CD8-positive, alpha-beta memory T cell (primary cell): ENCODE results near the gene AK8. TPM values are rescaled to one million over a fixed set of nuclear protein-coding genes. Genes with fewer than 3 reads are reported as not detected.

Experiments
- CTCF ChIA-PET: fragments of 350-600 bp; sonication (Branson Sonifier 250); formaldehyde crosslinking; loops from one replicate; lab custom pipeline; 2021; ENCODE audit warnings: antibody characterized with exemption; lab: Charles Lee
- POLR2A ChIA-PET: fragments of 350-600 bp; sonication (Branson Sonifier 250); formaldehyde crosslinking; loops from one replicate; lab custom pipeline; 2021; ENCODE audit warnings: antibody characterized with exemption; lab: Charles Lee
- DNase-seq, 5 donors: peaks; one replicate each; pipeline versions ENCODE4 v3.0.0 to v3.0.0-alpha.2; 2020 to 2022; ENCODE audit warnings: mixed read lengths in 1 of 5
- H3K27ac ChIP-seq: one replicate; pipeline ENCODE4 v1.7.0; 2013; ENCODE audit warnings: low read depth, mild to moderate bottlenecking, low read length, moderate library complexity
- H3K27me3 ChIP-seq: 2 replicates; pipeline ENCODE4 v1.7.0; 2013; ENCODE audit warnings: low read length, mild to moderate bottlenecking; ENCODE audit not compliant: insufficient read depth, poor library complexity, severe bottlenecking
- H3K36me3 ChIP-seq: 2 replicates; pipeline ENCODE4 v1.7.0; 2013; ENCODE audit warnings: mild to moderate bottlenecking, low read length, moderate library complexity; ENCODE audit not compliant: insufficient read depth
- H3K4me1 ChIP-seq: 2 replicates; pipeline ENCODE4 v1.7.0; 2013; ENCODE audit warnings: mild to moderate bottlenecking, low read length, moderate library complexity; ENCODE audit not compliant: insufficient read depth
- H3K4me3 ChIP-seq: 2 replicates; pipeline ENCODE4 v1.7.0; 2013; ENCODE audit warnings: mild to moderate bottlenecking, low read length
- H3K9me3 ChIP-seq: 2 replicates; pipeline ENCODE4 v1.7.0; 2013; ENCODE audit warnings: mild to moderate bottlenecking, low read length
- H3K27ac Mint-ChIP-seq, 8 donors: one replicate each; pipeline ENCODE4 v1.8.0; 2020 to 2021; ENCODE audit warnings: mixed read lengths in 8 of 8, mild to moderate bottlenecking in 6 of 8, inconsistent platforms in 3 of 8, moderate library complexity in 3 of 8
- H3K27me3 Mint-ChIP-seq, 2 donors: one replicate each; pipeline ENCODE4 v1.8.0; 2020 to 2021; ENCODE audit warnings: mixed read lengths in 2 of 2, mild to moderate bottlenecking in 1 of 2, moderate library complexity in 1 of 2
- H3K36me3 Mint-ChIP-seq, 3 donors: one replicate each; pipeline ENCODE4 v1.8.0; 2020 to 2021; ENCODE audit warnings: mixed read lengths in 3 of 3, inconsistent platforms in 1 of 3, mild to moderate bottlenecking in 1 of 3
- H3K4me1 Mint-ChIP-seq, 3 donors: one replicate each; pipeline ENCODE4 v1.8.0; 2020 to 2021; ENCODE audit warnings: mixed read lengths in 3 of 3, inconsistent platforms in 1 of 3, mild to moderate bottlenecking in 1 of 3
- H3K4me3 Mint-ChIP-seq, 7 donors: one replicate each; pipeline ENCODE4 v1.8.0; 2020 to 2021; ENCODE audit warnings: mixed read lengths in 7 of 7, mild to moderate bottlenecking in 6 of 7, moderate library complexity in 4 of 7, inconsistent platforms in 2 of 7
- H3K9me3 Mint-ChIP-seq, 5 donors: one replicate each; pipeline ENCODE4 v1.8.0; 2020 to 2022; ENCODE audit warnings: mixed read lengths in 5 of 5, mild to moderate bottlenecking in 3 of 5, moderate library complexity in 2 of 5, inconsistent platforms in 1 of 5
- polyA plus RNA-seq: library from polyadenylated mRNA; unstranded; fragments of 300-500 nt; fragmentation: Illumina TruSeq; gene quantifications from one replicate; pipeline ENCODE4 v1.2.3, GENCODE V29; 2021
- total RNA-seq, 2 experiments: library from RNA; stranded (reverse); gene quantifications; one replicate each; pipeline ENCODE4 v1.2.3, GENCODE V29; 2021

AK8 gene
- total and polyA plus RNA-seq, 3 experiments from 2014 or later, result not detected

GRCh38 chr9:132864277-132864676, 13.8 kb downstream of the AK8 start:
- Histone ChIP-seq H3K4me1 (no peaks in the 10 kb centered on the region), H3K27ac (no peak overlapping the region), H3K4me3 (no peak overlapping the region), H3K9me3 (no peaks in the 10 kb centered on the region), H3K27me3 (no peaks in the 10 kb centered on the region), H3K36me3 (no peaks in the 10 kb centered on the region)
- Mint-ChIP-seq H3K27ac (no peak overlapping the region), H3K4me3 (no peak overlapping the region), H3K36me3 (no peaks in the 10 kb centered on the region), H3K9me3 (no peaks in the 10 kb centered on the region), H3K27me3 (peaks cover 4 to 15% of the 10 kb centered on the region in 2 donors), H3K4me1 (no peaks in the 10 kb centered on the region)
- CTCF ChIA-PET, result no interaction called here
- no peak for DNase-seq
- POLR2A ChIA-PET, result no interaction called here

- Mint-ChIP-seq H3K36me3 (no peaks in the 10 kb centered on the region), H3K9me3 (no peaks in the 10 kb centered on the region), H3K4me1 (no peaks in the 10 kb centered on the region), H3K27me3 (peaks cover 8 to 21% of the 10 kb centered on the region in 2 donors), H3K27ac (no peak overlapping the region), H3K4me3 (no peak overlapping the region)
- no peak overlapping the region for H3K27ac ChIP-seq
- ChIA-PET POLR2A (no interaction called here), CTCF (no interaction called here)
- H3K27me3 ChIP-seq, result no peaks in the 10 kb centered on the region
- no peaks in the 10 kb centered on the region for H3K36me3 ChIP-seq
- H3K4me1 ChIP-seq, result no peaks in the 10 kb centered on the region
- no peaks in the 10 kb centered on the region for H3K9me3 ChIP-seq
- no peak for DNase-seq
- no peak overlapping the region for H3K4me3 ChIP-seq
Measured at GRCh38 chr9:132863096-132863495, 15.0 kb downstream of the AK8 start.

GRCh38 chr9:132862533-132862932, 15.6 kb downstream of the AK8 start:
- Histone ChIP-seq H3K4me3 (no peak overlapping the region), H3K27ac (no peak overlapping the region), H3K27me3 (no peaks in the 10 kb centered on the region), H3K36me3 (no peaks in the 10 kb centered on the region), H3K9me3 (no peaks in the 10 kb centered on the region), H3K4me1 (no peaks in the 10 kb centered on the region)
- Mint-ChIP-seq H3K27me3 (peaks cover 8 to 22% of the 10 kb centered on the region in 2 donors), H3K27ac (peak overlapping the region in 1 of 8 donors; percentile 26), H3K36me3 (no peaks in the 10 kb centered on the region), H3K4me3 (no peak overlapping the region), H3K4me1 (no peaks in the 10 kb centered on the region), H3K9me3 (no peaks in the 10 kb centered on the region)
- ChIA-PET POLR2A (no interaction called here), CTCF (no interaction called here)
- DNase-seq, result no peak

- Mint-ChIP-seq H3K4me1 (no peaks in the 10 kb centered on the region), H3K27ac (no peak overlapping the region), H3K36me3 (no peaks in the 10 kb centered on the region), H3K4me3 (no peak overlapping the region), H3K27me3 (peaks cover 8 to 25% of the 10 kb centered on the region in 2 donors), H3K9me3 (no peaks in the 10 kb centered on the region)
- no peaks in the 10 kb centered on the region for H3K4me1 ChIP-seq
- DNase-seq, result no peak
- H3K4me3 ChIP-seq, result no peak overlapping the region
- no peaks in the 10 kb centered on the region for H3K36me3 ChIP-seq
- H3K27ac ChIP-seq, result no peak overlapping the region
- ChIA-PET POLR2A (no interaction called here), CTCF (no interaction called here)
- no peaks in the 10 kb centered on the region for H3K27me3 ChIP-seq
- no peaks in the 10 kb centered on the region for H3K9me3 ChIP-seq
Measured at GRCh38 chr9:132861666-132862065, 16.4 kb downstream of the AK8 start.

- Histone ChIP-seq H3K27ac (no peak overlapping the region), H3K4me1 (no peaks in the 10 kb centered on the region), H3K36me3 (no peaks in the 10 kb centered on the region), H3K9me3 (no peaks in the 10 kb centered on the region), H3K4me3 (no peak overlapping the region), H3K27me3 (no peaks in the 10 kb centered on the region)
- no peak overlapping the region for H3K27ac Mint-ChIP-seq
- ChIA-PET CTCF (no interaction called here), POLR2A (no interaction called here)
- no peak for DNase-seq
- no peaks in the 10 kb centered on the region for H3K36me3 Mint-ChIP-seq
- peaks cover 0 to 6% (median 4%) of the 10 kb centered on the region in 3 donors for H3K4me1 Mint-ChIP-seq
- H3K4me3 Mint-ChIP-seq, result no peak overlapping the region
- peaks cover 10 to 37% of the 10 kb centered on the region in 2 donors for H3K27me3 Mint-ChIP-seq
- H3K9me3 Mint-ChIP-seq, result no peaks in the 10 kb centered on the region
Measured at GRCh38 chr9:132858751-132859150, 19.3 kb downstream of the AK8 start.

GRCh38 chr9:132857616-132858342, 20.3 kb downstream of the AK8 start:
- no peak overlapping the region for H3K4me3 Mint-ChIP-seq
- H3K36me3 ChIP-seq, result no peaks in the 10 kb centered on the region
- no peak for DNase-seq
- H3K9me3 ChIP-seq, result no peaks in the 10 kb centered on the region
- no peak overlapping the region for H3K4me3 ChIP-seq
- no peaks in the 10 kb centered on the region for H3K27me3 ChIP-seq
- no peaks in the 10 kb centered on the region for H3K4me1 ChIP-seq
- CTCF ChIA-PET, result no interaction called here
- no peaks in the 10 kb centered on the region for H3K36me3 Mint-ChIP-seq
- POLR2A ChIA-PET, result no interaction called here
- no peaks in the 10 kb centered on the region for H3K9me3 Mint-ChIP-seq
- peak overlapping the region in 1 of 8 donors; percentile 79 for H3K27ac Mint-ChIP-seq
- peaks cover 0 to 6% (median 4%) of the 10 kb centered on the region in 3 donors for H3K4me1 Mint-ChIP-seq
- peaks cover 10 to 38% of the 10 kb centered on the region in 2 donors for H3K27me3 Mint-ChIP-seq
- no peak overlapping the region for H3K27ac ChIP-seq

- no peaks in the 10 kb centered on the region for H3K36me3 ChIP-seq
- peaks cover 10 to 40% of the 10 kb centered on the region in 2 donors for H3K27me3 Mint-ChIP-seq
Measured at GRCh38 chr9:132857031-132857430, 21.1 kb downstream of the AK8 start.

GRCh38 chr9:132855904-132856303, 22.2 kb downstream of the AK8 start:
- Histone ChIP-seq H3K27me3 (no peaks in the 10 kb centered on the region), H3K9me3 (no peaks in the 10 kb centered on the region), H3K27ac (no peak overlapping the region), H3K36me3 (no peaks in the 10 kb centered on the region), H3K4me3 (no peak overlapping the region), H3K4me1 (no peaks in the 10 kb centered on the region)
- Mint-ChIP-seq H3K9me3 (no peaks in the 10 kb centered on the region), H3K4me3 (peak overlapping the region in 1 of 7 donors; percentile 69), H3K4me1 (peaks cover 2 to 6% (median 5%) of the 10 kb centered on the region in 3 donors), H3K27ac (no peak overlapping the region), H3K27me3 (peaks cover 10 to 40% of the 10 kb centered on the region in 2 donors), H3K36me3 (no peaks in the 10 kb centered on the region)
- no peak for DNase-seq
- POLR2A ChIA-PET, result no interaction called here
- CTCF ChIA-PET, result no interaction called here

More at GRCh38 chr9:132857031-132857430, 21.1 kb downstream of the AK8 start:
- H3K9me3 Mint-ChIP-seq, result no peaks in the 10 kb centered on the region
- no peaks in the 10 kb centered on the region for H3K36me3 Mint-ChIP-seq
- H3K27me3 ChIP-seq, result no peaks in the 10 kb centered on the region
- no peak for DNase-seq
- H3K9me3 ChIP-seq, result no peaks in the 10 kb centered on the region
- H3K4me1 ChIP-seq, result no peaks in the 10 kb centered on the region
- ChIA-PET POLR2A (no interaction called here), CTCF (no interaction called here)
- H3K27ac ChIP-seq, result no peak overlapping the region
- H3K27ac Mint-ChIP-seq, result no peak overlapping the region
- no peak overlapping the region for H3K4me3 ChIP-seq
- H3K4me1 Mint-ChIP-seq, result peaks cover 0 to 6% (median 4%) of the 10 kb centered on the region in 3 donors
- no peak overlapping the region for H3K4me3 Mint-ChIP-seq
